Tibial nerve (tissue), 4 donors: ENCODE results near the gene NDUFC1. TPM values are rescaled to one million over a fixed set of nuclear protein-coding genes. Genes with fewer than 3 reads are reported as not detected.

Experiments used
- DNase-seq, 2 donors: peaks; one replicate each; pipeline ENCODE4 v3.0.0-alpha.2; 2019; ENCODE audit warnings: low spot score in 2 of 2
- H3K27ac ChIP-seq, 4 donors: fragments of 200-600 bp; sonication (generic) in 3 of 4; one replicate each; pipeline ENCODE4 v1.5.1; 2017 to 2019; ENCODE audit warnings: mild to moderate bottlenecking in 1 of 4
- H3K27me3 ChIP-seq, 2 donors: fragments of 200-600 bp; sonication (generic) in 1 of 2; one replicate each; pipeline versions ENCODE4 v1.5.1 to v1.6.0; 2017 to 2019
- H3K36me3 ChIP-seq, 3 donors: fragments of 200-600 bp; sonication (generic); one replicate each; pipeline ENCODE4 v1.5.1; 2018 to 2019
- H3K4me1 ChIP-seq, 4 donors: fragments of 200-600 bp; sonication (generic) in 3 of 4; one replicate each; pipeline ENCODE4 v1.5.1; 2017 to 2019
- H3K4me3 ChIP-seq, 4 donors: fragments of 200-600 bp; sonication (generic) in 3 of 4; one replicate each; pipeline ENCODE4 v1.5.1; 2017 to 2019; ENCODE audit warnings: mild to moderate bottlenecking in 1 of 4, moderate library complexity in 1 of 4
- H3K9me3 ChIP-seq, 4 donors: fragments of 200-600 bp; sonication (generic) in 3 of 4; one replicate each; pipeline ENCODE4 v1.5.1; 2017 to 2019
- EP300 ChIP-seq, 2 donors: sonication (generic); formaldehyde crosslinking; IDR thresholded peaks; one replicate each; pipeline ENCODE4 v1.6.1; 2017; ENCODE audit warnings: antibody characterized with exemption in 2 of 2, mild to moderate bottlenecking in 1 of 2
- POLR2A ChIP-seq, 2 donors: fragments of 450-650 bp; IDR thresholded peaks; one replicate each; pipeline ENCODE4 v1.6.1; 2017; ENCODE audit warnings: antibody characterized with exemption in 2 of 2, mild to moderate bottlenecking in 2 of 2, moderate library complexity in 2 of 2
- WGBS, 2 donors: methylation state at CpG; one replicate each; pipeline ENCODE4 v1.1.5; 2018; 5-methylcytosine and 5-hydroxymethylcytosine counted together
- total RNA-seq, 4 donors: library from RNA; depleted of rRNA; stranded (reverse); fragments of >200 nt; gene quantifications; one replicate each; pipeline ENCODE4 v1.1.0, GENCODE V29; 2016
- TF ChIP-seq, protein P1 (sequence below), 5 experiments: fragments of 200-600 bp in 3 of 5; fragments of 450-650 bp in 2 of 5; sonication (generic) in 3 of 5; IDR thresholded peaks; one replicate each; pipeline ENCODE4 v1.5.1; 2016 to 2019; ENCODE audit warnings: antibody characterized with exemption in 5 of 5, mild to moderate bottlenecking in 3 of 5, moderate library complexity in 2 of 5

NDUFC1 gene
- total RNA-seq, 4 donors from 2014 or later = 19.4 to 43.3 (median 30.9) TPM

DNA sequence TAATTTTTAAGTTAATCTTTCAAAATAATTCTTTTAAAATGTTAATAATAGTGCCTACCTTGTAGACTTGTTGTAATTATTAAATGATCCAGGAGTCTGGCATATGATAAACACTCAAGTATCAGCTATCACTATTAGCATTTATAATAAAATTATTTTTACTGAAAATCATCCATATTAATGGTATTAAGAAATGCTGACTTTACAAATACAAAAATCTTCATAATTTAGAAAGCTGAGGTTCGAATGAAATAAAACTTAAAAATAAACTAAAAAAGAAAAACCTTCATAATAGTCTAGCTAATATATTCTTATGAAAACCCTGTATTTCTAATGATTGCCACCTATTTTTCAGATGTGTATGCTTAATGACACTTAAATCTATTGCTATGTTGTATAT, 27.5 kb downstream of the NDUFC1 start:
- peaks cover 0 to 25% of the 10 kb centered on the region in 2 donors for H3K27me3 ChIP-seq
- peaks cover 0 to 10% (median 0%) of the 10 kb centered on the region in 4 donors for H3K4me1 ChIP-seq
- H3K9me3 ChIP-seq = no peaks in the 10 kb centered on the region
- H3K27ac ChIP-seq = no peak overlapping the region
- no peaks in the 10 kb centered on the region for H3K36me3 ChIP-seq
- 94 to 95% methylated on average over 1 of the region's 1 CpG for WGBS, 2 donors
- no peak for TF ChIP-seq EP300 (IDR thresholded peaks at IDR 0.05)
- TF ChIP-seq POLR2A (IDR thresholded peaks at IDR 0.05) = no peak
- TF ChIP-seq, protein P1, sequence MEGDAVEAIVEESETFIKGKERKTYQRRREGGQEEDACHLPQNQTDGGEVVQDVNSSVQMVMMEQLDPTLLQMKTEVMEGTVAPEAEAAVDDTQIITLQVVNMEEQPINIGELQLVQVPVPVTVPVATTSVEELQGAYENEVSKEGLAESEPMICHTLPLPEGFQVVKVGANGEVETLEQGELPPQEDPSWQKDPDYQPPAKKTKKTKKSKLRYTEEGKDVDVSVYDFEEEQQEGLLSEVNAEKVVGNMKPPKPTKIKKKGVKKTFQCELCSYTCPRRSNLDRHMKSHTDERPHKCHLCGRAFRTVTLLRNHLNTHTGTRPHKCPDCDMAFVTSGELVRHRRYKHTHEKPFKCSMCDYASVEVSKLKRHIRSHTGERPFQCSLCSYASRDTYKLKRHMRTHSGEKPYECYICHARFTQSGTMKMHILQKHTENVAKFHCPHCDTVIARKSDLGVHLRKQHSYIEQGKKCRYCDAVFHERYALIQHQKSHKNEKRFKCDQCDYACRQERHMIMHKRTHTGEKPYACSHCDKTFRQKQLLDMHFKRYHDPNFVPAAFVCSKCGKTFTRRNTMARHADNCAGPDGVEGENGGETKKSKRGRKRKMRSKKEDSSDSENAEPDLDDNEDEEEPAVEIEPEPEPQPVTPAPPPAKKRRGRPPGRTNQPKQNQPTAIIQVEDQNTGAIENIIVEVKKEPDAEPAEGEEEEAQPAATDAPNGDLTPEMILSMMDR (IDR thresholded peaks at IDR 0.05) = no peak
- DNase-seq = no peak
- no peak overlapping the region for H3K4me3 ChIP-seq

DNA sequence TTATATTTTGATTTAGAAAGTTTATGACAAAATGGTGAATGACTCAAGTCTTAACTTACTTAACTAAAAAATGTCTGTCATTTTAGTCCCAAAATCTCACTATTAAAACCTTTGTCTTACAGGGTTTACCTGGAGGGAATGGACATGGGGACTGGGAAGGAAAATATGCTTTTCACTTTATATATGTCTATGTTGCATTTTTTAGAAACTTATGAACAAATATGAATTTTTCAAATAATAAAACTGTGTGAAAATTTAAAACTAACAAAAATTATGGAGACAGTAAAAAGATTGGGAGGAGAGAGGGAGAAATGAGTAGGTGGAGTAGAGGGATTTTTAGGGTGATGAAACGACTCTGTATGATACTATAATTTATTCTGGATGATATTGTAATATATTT, 28.4 kb downstream of the NDUFC1 start:
- Histone ChIP-seq H3K4me3 (no peak overlapping the region), H3K36me3 (no peaks in the 10 kb centered on the region), H3K4me1 (no peaks in the 10 kb centered on the region), H3K27ac (no peak overlapping the region), H3K9me3 (no peaks in the 10 kb centered on the region), H3K27me3 (peaks cover 0 to 16% of the 10 kb centered on the region in 2 donors)
- no peak for DNase-seq
- WGBS, 2 donors = 86 to 93% methylated on average over 1 of the region's 1 CpG
- TF ChIP-seq EP300 (IDR thresholded peaks at IDR 0.05) (no peak), POLR2A (IDR thresholded peaks at IDR 0.05) (no peak)
- TF ChIP-seq, protein P1 (IDR thresholded peaks at IDR 0.05) = no peak

DNA sequence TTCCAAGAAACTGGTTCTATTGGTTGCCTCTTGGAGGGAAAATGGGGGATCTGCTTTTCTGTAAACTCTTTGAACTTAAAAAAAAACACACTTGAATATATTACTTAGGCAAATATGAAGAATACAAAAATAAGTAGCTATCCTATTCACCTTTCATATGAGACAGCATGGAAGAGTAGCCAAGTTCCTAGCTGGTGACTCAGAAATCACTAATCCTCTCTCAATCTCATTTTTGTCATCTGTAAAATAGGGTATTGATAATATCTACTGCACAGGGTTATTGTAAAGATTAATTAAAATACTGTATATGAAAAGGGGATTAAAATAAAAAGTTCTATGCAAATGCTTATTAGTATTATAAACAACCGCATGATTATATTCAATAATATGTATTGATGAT, 35.0 kb downstream of the NDUFC1 start:
- no peak for DNase-seq
- TF ChIP-seq EP300 (IDR thresholded peaks at IDR 0.05) (no peak), POLR2A (IDR thresholded peaks at IDR 0.05) (no peak)
- TF ChIP-seq, protein P1 (IDR thresholded peaks at IDR 0.05) = no peak
- Histone ChIP-seq H3K27me3 (no peaks in the 10 kb centered on the region), H3K9me3 (no peaks in the 10 kb centered on the region), H3K4me1 (peaks cover 0 to 14% (median 0%) of the 10 kb centered on the region in 4 donors), H3K27ac (no peak overlapping the region), H3K36me3 (no peaks in the 10 kb centered on the region), H3K4me3 (no peak overlapping the region)
- 95 to 98% methylated on average over 1 of the region's 1 CpG for WGBS, 2 donors

DNA sequence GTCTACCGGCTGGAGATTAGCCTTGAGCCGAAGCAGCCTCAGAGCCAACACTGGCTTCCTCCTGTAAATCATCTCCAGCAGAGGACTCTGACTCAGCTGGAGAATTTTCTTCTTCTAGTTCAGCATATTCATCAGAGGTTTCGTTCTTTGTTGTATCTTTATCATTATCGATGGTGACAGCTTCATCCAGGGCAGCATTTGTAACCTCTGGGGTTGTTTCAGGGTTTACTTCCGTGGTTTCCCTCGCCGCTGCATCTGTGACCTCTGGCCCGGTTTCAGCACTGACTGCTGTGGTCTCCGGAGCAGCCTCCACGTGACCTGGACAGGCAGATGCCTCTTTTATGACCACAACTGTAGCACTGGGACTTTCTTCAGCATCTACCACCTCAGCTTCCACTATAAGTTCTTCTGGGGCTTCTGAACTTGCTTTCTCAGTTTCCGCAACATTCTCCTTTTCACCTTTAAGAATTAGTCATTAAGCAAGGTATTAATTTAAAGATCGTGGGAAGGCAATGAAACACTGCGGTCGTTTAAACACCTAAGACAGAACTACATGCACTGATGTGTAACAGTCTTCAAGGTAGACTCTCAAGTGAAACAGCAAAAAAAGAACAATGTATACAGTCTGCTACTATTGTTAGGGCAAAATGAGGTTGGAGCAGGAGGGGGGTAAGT, 35.6 kb downstream of the NDUFC1 start:
- Histone ChIP-seq H3K27ac (peak overlapping the region in 3 of 4 donors; percentile 4 to 55 (median 5)), H3K9me3 (no peaks in the 10 kb centered on the region), H3K4me3 (peak overlapping the region; percentile 1 to 45 (median 26)), H3K4me1 (peaks cover 0 to 14% (median 0%) of the 10 kb centered on the region in 4 donors), H3K27me3 (no peaks in the 10 kb centered on the region), H3K36me3 (no peaks in the 10 kb centered on the region)
- no peak for TF ChIP-seq EP300 (IDR thresholded peaks at IDR 0.05)
- no peak for TF ChIP-seq POLR2A (IDR thresholded peaks at IDR 0.05)
- TF ChIP-seq, protein P1 (IDR thresholded peaks at IDR 0.05) = no peak
- DNase-seq = peak; percentile 44 to 75
- WGBS, 2 donors = 18 to 21% methylated on average over 14 of the region's 14 CpGs

DNA sequence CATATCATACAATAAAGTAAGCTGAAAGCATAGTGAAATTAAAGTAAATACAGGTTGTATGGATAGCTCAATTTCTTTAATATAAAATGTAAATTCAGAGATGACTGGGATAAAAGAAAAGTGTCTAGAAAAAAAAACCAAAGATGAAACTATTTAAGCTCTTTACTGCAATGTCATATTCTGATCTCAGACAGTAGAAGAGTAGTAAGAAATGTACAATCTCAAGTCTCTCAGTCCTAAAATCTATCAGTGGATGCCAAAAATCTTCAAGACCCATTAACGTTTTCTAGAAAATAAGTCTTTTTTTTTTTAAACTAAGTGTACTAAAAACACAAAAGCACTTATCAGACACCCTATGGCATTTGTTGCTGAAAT, 36.1 kb downstream of the NDUFC1 start:
- TF ChIP-seq, protein P1 (IDR thresholded peaks at IDR 0.05) = no peak
- Histone ChIP-seq H3K27ac (peak overlapping the region in 3 of 4 donors; percentile 4 to 55 (median 5)), H3K4me3 (peak overlapping the region in 1 of 4 donors; percentile 45), H3K27me3 (no peaks in the 10 kb centered on the region), H3K9me3 (no peaks in the 10 kb centered on the region), H3K36me3 (no peaks in the 10 kb centered on the region), H3K4me1 (peaks cover 0 to 14% (median 0%) of the 10 kb centered on the region in 4 donors)
- DNase-seq = no peak
- whole genome bisulfite sequencing, 2 donors = 2 to 5% methylated on average over 1 of the region's 1 CpG
